Ramos (cell line): ENCODE results near the gene MRPL10.

Experiments
- in situ Hi-C: fragments of 300-500 bp; cut with MboI; formaldehyde crosslinking; loops from one replicate; pipeline ENCODE4 v1.14.3; 2022; ENCODE audit warnings: low sequenced_read_pairs; ENCODE audit not compliant: unreplicated experiment

The MRPL10 gene

GRCh38 chr17:47831003-47831933 lies at the start of gene MRPL10, which contains the start of gene LRRC46:
MRPL10 (minus strand) TSS chr17:47831541; CDS start chr17:47831511, 30 bp downstream.
LRRC46 (plus strand) TSS chr17:47831670; CDS start chr17:47831990, 320 bp downstream.
- in situ Hi-C loops, result no loop called here

GRCh38 chr17:47879776-47880454 lies 48.6 kb upstream of the MRPL10 start:
- in situ Hi-C loops, result no loop called here

- in situ Hi-C loops, result no loop called here
Measured at GRCh38 chr17:47879028-47879585, 47.8 kb upstream of the MRPL10 start.

- in situ Hi-C loops, result no loop called here
Measured at GRCh38 chr17:47878203-47879027, 47.1 kb upstream of the MRPL10 start.

GRCh38 chr17:47877368-47878034 lies 46.2 kb upstream of the MRPL10 start:
- in situ Hi-C loops, result no loop called here

GRCh38 chr17:47875011-47875985 lies 44.0 kb upstream of the MRPL10 start:
- in situ Hi-C loops, result no loop called here

- in situ Hi-C loops, result no loop called here
Measured at GRCh38 chr17:47873200-47874090, 42.1 kb upstream of the MRPL10 start.

- in situ Hi-C loops, result no loop called here
Measured at GRCh38 chr17:47872651-47873161, 41.4 kb upstream of the MRPL10 start.

GRCh38 chr17:47872019-47872650 lies 40.8 kb upstream of the MRPL10 start:
- in situ Hi-C loops, result no loop called here

- in situ Hi-C loops, result no loop called here
Measured at GRCh38 chr17:47871048-47871447, 39.7 kb upstream of the MRPL10 start.

- in situ Hi-C loops, result no loop called here
Measured at GRCh38 chr17:47870056-47870455, 38.7 kb upstream of the MRPL10 start.

GRCh38 chr17:47869114-47869513 lies 37.8 kb upstream of the MRPL10 start:
- in situ Hi-C loops, result no loop called here

GRCh38 chr17:47867813-47868533 lies 36.6 kb upstream of the MRPL10 start:
- in situ Hi-C loops, result no loop called here

- in situ Hi-C loops, result no loop called here
Measured at GRCh38 chr17:47866941-47867340, 35.6 kb upstream of the MRPL10 start.

GRCh38 chr17:47864791-47865216 lies 33.5 kb upstream of the MRPL10 start:
- in situ Hi-C loops, result no loop called here
